SH-SY5Y (cell line): ENCODE measurements around the gene RYR3.

Experiments
- GATA2 ChIP-seq: IDR thresholded peaks from 2 replicates; pipeline ENCODE4 v1.6.1; 2011; ENCODE audit warnings: mild to moderate bottlenecking, low read depth, low read length
- GATA3 ChIP-seq: IDR thresholded peaks from 2 replicates; pipeline ENCODE4 v1.6.1; 2011; ENCODE audit warnings: low read depth, mild to moderate bottlenecking, low read length, moderate library complexity

DNA sequence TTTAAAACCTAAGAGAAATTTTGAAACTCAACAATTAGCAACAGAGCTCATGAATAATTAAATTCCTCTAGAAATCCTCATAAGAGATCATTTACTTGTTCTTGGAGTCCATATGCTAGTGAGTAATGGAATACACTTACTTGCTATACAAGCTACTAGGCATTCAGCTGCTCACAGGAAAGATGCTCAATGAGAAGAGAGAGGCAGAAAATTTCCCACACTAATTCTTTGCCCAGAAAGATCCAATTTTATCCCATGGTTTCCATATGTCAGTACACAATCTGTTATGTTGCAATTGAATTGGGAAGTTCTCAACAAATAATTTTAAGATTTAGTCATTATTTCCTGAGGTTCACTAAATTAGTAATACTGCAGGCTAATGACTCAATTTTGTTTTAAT is 310.4 kb downstream of the RYR3 start:
- TF ChIP-seq GATA2: no peak
- TF ChIP-seq GATA3: no peak
